Peyer's patch (tissue), 4 donors: ENCODE data around the gene ANO9. TPM values are rescaled to one million over a fixed set of nuclear protein-coding genes. Genes with fewer than 3 reads are reported as not detected.

ENCODE experiments used
- DNase-seq, 3 donors: peaks; one replicate each; pipeline ENCODE4 v3.0.0-alpha.2; 2017 to 2019
- H3K27ac ChIP-seq, 4 donors: fragments of 200-600 bp; sonication (generic); one replicate each; pipeline ENCODE4 v1.5.1; 2016 to 2019
- H3K27me3 ChIP-seq, 2 donors: fragments of 200-600 bp; sonication (generic); one replicate each; pipeline ENCODE4 v1.5.1; 2019
- H3K36me3 ChIP-seq, 3 donors: fragments of 200-600 bp; sonication (generic); one replicate each; pipeline ENCODE4 v1.5.1; 2016 to 2019
- H3K4me1 ChIP-seq, 4 donors: fragments of 200-600 bp; sonication (generic); one replicate each; pipeline ENCODE4 v1.5.1; 2016 to 2019
- H3K4me3 ChIP-seq, 4 donors: fragments of 200-600 bp; sonication (generic); 1 replicate in 3 of 4; 2 replicates in 1 of 4; pipeline ENCODE4 v1.5.1; 2016 to 2019; ENCODE audit warnings: mild to moderate bottlenecking in 1 of 4
- H3K9me3 ChIP-seq, 4 donors: fragments of 200-600 bp; sonication (generic); one replicate each; pipeline ENCODE4 v1.5.1; 2016 to 2019; ENCODE audit warnings: mild to moderate bottlenecking in 1 of 4
- POLR2A ChIP-seq, 2 donors: fragments of 450-650 bp; IDR thresholded peaks; one replicate each; pipeline ENCODE4 v1.5.1; 2017; ENCODE audit warnings: antibody characterized with exemption in 2 of 2, mild to moderate bottlenecking in 2 of 2, moderate library complexity in 2 of 2
- total RNA-seq, 4 donors: library from RNA; depleted of rRNA; stranded (reverse); fragments of >200 nt; gene quantifications; one replicate each; pipeline ENCODE4 v1.1.0, GENCODE V29; 2016
- TF ChIP-seq, protein P1 (sequence below), 6 experiments: fragments of 450-650 bp in 4 of 6; fragments of 200-600 bp in 2 of 6; sonication (generic) in 1 of 6; IDR thresholded peaks; one replicate each; pipeline ENCODE4 v1.5.1; 2017 to 2019; ENCODE audit warnings: antibody characterized with exemption in 6 of 6, mild to moderate bottlenecking in 3 of 6, moderate library complexity in 1 of 6

The ANO9 gene
- total RNA-seq, 4 donors from 2014 or later = 161 to 474 (median 254) TPM

- Histone ChIP-seq H3K9me3 (no peaks in the 10 kb centered on the region), H3K4me3 (peak overlapping the region in 2 of 4 donors; percentile 78 to 89), H3K27me3 (no peaks in the 10 kb centered on the region), H3K27ac (peak overlapping the region in 1 of 4 donors; percentile 98), H3K4me1 (peaks cover 0 to 24% (median 9%) of the 10 kb centered on the region in 4 donors), H3K36me3 (peaks cover 0 to 24% (median 0%) of the 10 kb centered on the region in 3 donors)
- TF ChIP-seq POLR2A (IDR thresholded peaks at IDR 0.05) = no peak
- TF ChIP-seq, protein P1, sequence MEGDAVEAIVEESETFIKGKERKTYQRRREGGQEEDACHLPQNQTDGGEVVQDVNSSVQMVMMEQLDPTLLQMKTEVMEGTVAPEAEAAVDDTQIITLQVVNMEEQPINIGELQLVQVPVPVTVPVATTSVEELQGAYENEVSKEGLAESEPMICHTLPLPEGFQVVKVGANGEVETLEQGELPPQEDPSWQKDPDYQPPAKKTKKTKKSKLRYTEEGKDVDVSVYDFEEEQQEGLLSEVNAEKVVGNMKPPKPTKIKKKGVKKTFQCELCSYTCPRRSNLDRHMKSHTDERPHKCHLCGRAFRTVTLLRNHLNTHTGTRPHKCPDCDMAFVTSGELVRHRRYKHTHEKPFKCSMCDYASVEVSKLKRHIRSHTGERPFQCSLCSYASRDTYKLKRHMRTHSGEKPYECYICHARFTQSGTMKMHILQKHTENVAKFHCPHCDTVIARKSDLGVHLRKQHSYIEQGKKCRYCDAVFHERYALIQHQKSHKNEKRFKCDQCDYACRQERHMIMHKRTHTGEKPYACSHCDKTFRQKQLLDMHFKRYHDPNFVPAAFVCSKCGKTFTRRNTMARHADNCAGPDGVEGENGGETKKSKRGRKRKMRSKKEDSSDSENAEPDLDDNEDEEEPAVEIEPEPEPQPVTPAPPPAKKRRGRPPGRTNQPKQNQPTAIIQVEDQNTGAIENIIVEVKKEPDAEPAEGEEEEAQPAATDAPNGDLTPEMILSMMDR (IDR thresholded peaks at IDR 0.05) = no peak
- DNase-seq = no peak
Measured at GRCh38 chr11:395866-396265, 45.9 kb downstream of the ANO9 start.

GRCh38 chr11:394858-395655 lies 46.8 kb downstream of the ANO9 start:
- peaks cover 0 to 24% (median 7%) of the 10 kb centered on the region in 4 donors for H3K4me1 ChIP-seq
- H3K27ac ChIP-seq = peak overlapping the region in 3 of 4 donors; percentile 86 to 98 (median 96)
- peak overlapping the region in 3 of 4 donors; percentile 39 to 89 (median 78) for H3K4me3 ChIP-seq
- DNase-seq = no peak
- peaks cover 0 to 20% (median 0%) of the 10 kb centered on the region in 3 donors for H3K36me3 ChIP-seq
- H3K9me3 ChIP-seq = no peaks in the 10 kb centered on the region
- TF ChIP-seq POLR2A (IDR thresholded peaks at IDR 0.05) = no peak
- TF ChIP-seq, protein P1 (IDR thresholded peaks at IDR 0.05) = no peak
- no peaks in the 10 kb centered on the region for H3K27me3 ChIP-seq

DNA sequence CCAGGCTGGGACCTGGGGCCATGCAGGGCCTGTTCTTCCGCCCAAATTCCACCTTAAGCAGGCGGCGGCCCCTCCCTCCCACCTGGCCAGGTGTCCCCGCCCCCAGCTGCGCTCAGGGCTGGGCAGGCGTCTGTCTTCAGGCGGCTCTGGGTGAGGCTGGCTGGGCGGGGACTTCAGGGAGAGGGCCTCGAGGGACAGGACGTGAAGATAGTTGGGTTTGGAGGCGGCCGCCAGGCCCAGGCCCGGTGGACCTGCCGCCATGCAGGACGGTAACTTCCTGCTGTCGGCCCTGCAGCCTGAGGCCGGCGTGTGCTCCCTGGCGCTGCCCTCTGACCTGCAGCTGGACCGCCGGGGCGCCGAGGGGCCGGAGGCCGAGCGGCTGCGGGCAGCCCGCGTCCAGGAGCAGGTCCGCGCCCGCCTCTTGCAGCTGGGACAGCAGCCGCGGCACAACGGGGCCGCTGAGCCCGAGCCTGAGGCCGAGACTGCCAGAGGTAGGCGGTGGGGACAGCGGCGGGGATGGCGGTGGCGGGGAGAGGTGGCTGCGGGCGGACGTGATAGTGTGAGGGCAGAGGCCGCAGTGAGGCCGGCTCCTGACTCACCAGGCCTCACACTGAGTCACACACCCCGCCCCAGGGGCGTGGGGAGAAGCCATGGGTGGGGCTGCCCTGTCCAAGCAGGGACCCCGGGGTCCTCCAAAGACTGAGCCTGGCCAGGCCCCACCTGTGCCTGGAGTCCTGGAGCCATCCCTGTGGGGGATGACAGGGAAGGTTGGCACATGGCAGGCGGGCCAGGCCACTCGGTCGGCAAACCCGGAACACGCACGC lies 47.6 kb downstream of the ANO9 start, which contains the start of gene PKP3:
PKP3 (plus strand) TSS at position 176 of the 824 bp plus-strand sequence; CDS start at position 260, 84 bp downstream.
- no peaks in the 10 kb centered on the region for H3K9me3 ChIP-seq
- TF ChIP-seq, protein P1 (IDR thresholded peaks at IDR 0.05) = no peak
- peak; percentile 81 to 89 for TF ChIP-seq POLR2A (IDR thresholded peaks at IDR 0.05)
- peak within 1 kb of the TSS in 3 of 4 donors; percentile 39 to 89 (median 78) for H3K4me3 ChIP-seq
- H3K27ac ChIP-seq = peak within 1 kb of the TSS in 3 of 4 donors; percentile 86 to 98 (median 96)
- no peaks in the 10 kb centered on the region for H3K27me3 ChIP-seq
- DNase-seq = peak in 2 of 3 donors; percentile 90 to 95
- H3K36me3 ChIP-seq = peaks cover 0 to 15% (median 0%) of the 10 kb centered on the region in 3 donors
- peaks cover 0 to 24% (median 7%) of the 10 kb centered on the region in 4 donors for H3K4me1 ChIP-seq

DNA sequence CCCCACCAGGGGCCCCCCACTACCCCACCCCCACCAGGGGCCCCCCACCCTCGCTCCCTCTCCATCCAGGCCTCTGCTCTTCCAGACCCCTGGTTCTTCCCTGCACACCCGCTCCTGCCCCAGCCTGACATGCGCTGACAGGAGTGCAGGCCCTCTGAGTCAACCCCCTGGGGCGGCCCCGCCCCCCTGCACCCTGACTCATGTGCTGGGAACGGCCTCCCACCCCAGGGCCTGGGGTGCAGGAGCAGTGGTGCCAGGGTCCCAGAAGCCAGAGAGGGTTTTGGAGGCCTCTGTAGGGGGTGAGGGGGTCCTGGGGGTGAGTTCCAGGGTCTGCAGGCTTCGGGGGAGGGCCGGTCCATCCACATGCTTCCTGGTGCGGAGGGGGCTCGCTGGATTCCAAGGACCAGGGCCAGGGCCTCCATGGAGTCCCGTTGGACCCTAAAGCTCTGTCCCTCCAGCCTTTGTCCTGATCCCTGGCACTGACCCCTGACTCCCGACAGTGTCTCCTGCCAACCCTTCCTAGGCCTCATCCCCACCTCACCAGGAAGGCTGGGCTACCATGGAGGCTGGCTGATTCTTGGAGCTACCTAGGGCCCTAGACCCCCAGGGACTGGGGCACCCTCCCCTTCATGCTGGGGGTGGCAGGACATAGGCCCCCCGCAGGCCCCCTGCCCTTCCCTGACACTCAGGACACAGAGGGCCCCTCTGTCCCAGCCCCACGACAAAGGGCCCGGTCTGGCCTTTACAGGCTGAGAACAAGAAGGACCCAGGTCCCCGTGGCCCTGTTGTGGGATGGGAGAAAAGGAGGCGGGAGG lies 48.4 kb downstream of the ANO9 start:
- DNase-seq = peak in 2 of 3 donors; percentile 78 to 85
- H3K4me3 ChIP-seq = peak overlapping the region in 2 of 4 donors; percentile 78 to 89
- H3K27ac ChIP-seq = peak overlapping the region in 3 of 4 donors; percentile 86 to 98 (median 96)
- H3K9me3 ChIP-seq = no peaks in the 10 kb centered on the region
- peaks cover 0 to 24% (median 7%) of the 10 kb centered on the region in 4 donors for H3K4me1 ChIP-seq
- H3K36me3 ChIP-seq = peaks cover 0 to 11% (median 0%) of the 10 kb centered on the region in 3 donors
- TF ChIP-seq, protein P1 (IDR thresholded peaks at IDR 0.05) = no peak
- TF ChIP-seq POLR2A (IDR thresholded peaks at IDR 0.05) = peak in 1 of 2 donors; percentile 27
- H3K27me3 ChIP-seq = no peaks in the 10 kb centered on the region
